Epithelial cell of prostate (primary cell): ENCODE results near the gene FRMPD3.
"Not testable (repeated sequence)": the region's sequence is repeated elsewhere in the genome, so short reads cannot be mapped to it uniquely, and the experiment has no call there.

ENCODE experiments used
- DNase-seq: peaks from one replicate; pipeline ENCODE4 v3.0.0-alpha.2; 2011; ENCODE audit warnings: low read depth, low spot score
- H3K27ac ChIP-seq: fragments of 450-650 bp; 2 replicates; pipeline ENCODE4 v1.5.1; 2017; ENCODE audit warnings: mild to moderate bottlenecking

The FRMPD3 gene

GRCh38 chrX:107471420-107471819, 22.0 kb downstream of the FRMPD3 start:
- DNase-seq, H3K27ac ChIP-seq: not testable (repeated sequence)

GRCh38 chrX:107477406-107477805, 28.0 kb downstream of the FRMPD3 start:
- no peak for DNase-seq

GRCh38 chrX:107480272-107480671, 30.8 kb downstream of the FRMPD3 start:
- no peak overlapping the region for H3K27ac ChIP-seq
- DNase-seq = no peak

More at GRCh38 chrX:107477406-107477805, 28.0 kb downstream of the FRMPD3 start:
- no peak overlapping the region for H3K27ac ChIP-seq

- H3K27ac ChIP-seq = no peak overlapping the region
Observed at GRCh38 chrX:107482046-107482445, 32.6 kb downstream of the FRMPD3 start.

GRCh38 chrX:107484002-107484726, 34.7 kb downstream of the FRMPD3 start:
- no peak for DNase-seq
- H3K27ac ChIP-seq = no peak overlapping the region

More at GRCh38 chrX:107482046-107482445, 32.6 kb downstream of the FRMPD3 start:
- no peak for DNase-seq

GRCh38 chrX:107485013-107485412, 35.6 kb downstream of the FRMPD3 start:
- no peak for DNase-seq

GRCh38 chrX:107493141-107493540, 43.7 kb downstream of the FRMPD3 start:
- no peak overlapping the region for H3K27ac ChIP-seq
- DNase-seq = no peak

More at GRCh38 chrX:107485013-107485412, 35.6 kb downstream of the FRMPD3 start:
- no peak overlapping the region for H3K27ac ChIP-seq

GRCh38 chrX:107496786-107497185, 47.3 kb downstream of the FRMPD3 start:
- H3K27ac ChIP-seq = no peak overlapping the region
- DNase-seq = no peak
